Stimulated activated CD8-positive, alpha-beta memory T cell treated with anti-CD3 and anti-CD28 coated beads, Interleukin-7, amount 100 ng/mL, for 48 hours (primary cell): ENCODE results near the gene NGEF.

Source experiments
- DNase-seq, 2 donors: peaks; one replicate each; pipeline ENCODE4 v3.0.0-alpha.2; 2020; ENCODE audit warnings: low read depth in 1 of 2; ENCODE audit errors: extremely low read depth in 1 of 2

Gene NGEF

DNA sequence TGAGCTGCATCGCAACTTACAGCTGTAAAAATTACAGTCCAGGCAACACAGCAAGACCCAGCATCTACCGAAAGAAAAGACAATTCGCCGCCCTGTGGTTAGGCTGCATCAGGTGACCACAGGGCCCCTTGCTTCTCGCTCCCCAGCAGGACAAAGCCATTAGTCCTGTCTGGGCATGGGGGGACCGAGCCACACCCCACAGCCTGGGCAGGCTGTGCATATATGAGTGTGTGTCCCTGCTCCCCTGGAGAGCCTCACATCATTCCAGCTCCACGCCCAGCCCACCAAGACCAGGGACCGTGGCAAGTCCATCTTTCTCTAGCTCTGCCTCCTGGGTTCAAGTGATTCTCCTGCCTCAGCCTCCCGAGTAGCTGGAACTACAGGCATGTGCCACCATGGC, 109.1 kb downstream of the NGEF start:
- DNase-seq = no peak

DNA sequence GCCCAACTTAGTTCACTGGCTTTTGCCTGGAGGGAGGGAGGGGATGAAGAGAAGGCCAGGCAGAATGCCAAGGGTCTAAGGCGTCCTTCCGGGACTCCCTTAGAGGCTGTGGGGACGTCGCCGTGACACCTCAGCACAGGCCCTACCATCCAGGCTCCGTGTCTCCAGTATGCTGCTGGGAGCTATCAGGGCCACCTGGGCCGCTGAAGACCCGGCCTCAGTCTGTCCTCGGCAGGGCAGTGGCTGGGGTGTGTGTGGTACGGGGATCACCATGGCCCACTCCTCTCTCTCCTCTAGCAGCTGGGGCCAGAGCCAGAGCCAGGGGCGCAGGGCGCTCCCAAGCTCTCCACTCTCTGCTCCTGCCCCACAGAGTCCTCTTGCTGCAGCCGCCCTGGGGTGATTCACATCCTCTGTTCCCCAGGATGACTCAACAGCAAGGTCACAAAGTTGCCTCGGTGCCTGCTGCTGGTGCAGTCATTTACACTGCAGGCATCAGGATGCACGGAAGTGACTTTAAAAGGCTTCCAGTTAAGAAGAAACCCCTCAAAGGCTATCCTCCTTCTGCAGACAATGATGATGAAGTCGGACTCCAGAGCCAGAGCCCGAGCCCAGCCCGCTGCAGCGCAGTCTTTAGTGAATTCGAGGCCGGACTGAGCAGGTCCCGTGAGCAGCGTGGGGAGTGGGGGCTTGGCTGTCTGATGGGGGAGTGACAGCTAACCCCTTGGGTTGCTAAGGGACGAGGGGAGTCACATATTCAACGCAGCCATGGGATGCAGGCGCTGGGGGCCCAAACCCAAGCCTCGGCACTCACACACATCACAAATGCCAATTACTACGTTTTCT, 111.1 kb downstream of the NGEF start:
- DNase-seq = peak; percentile 33 to 66

- no peak for DNase-seq
These were observed 112.0 kb downstream of the NGEF start for GRCh38 chr2:232900811-232901735.

DNA sequence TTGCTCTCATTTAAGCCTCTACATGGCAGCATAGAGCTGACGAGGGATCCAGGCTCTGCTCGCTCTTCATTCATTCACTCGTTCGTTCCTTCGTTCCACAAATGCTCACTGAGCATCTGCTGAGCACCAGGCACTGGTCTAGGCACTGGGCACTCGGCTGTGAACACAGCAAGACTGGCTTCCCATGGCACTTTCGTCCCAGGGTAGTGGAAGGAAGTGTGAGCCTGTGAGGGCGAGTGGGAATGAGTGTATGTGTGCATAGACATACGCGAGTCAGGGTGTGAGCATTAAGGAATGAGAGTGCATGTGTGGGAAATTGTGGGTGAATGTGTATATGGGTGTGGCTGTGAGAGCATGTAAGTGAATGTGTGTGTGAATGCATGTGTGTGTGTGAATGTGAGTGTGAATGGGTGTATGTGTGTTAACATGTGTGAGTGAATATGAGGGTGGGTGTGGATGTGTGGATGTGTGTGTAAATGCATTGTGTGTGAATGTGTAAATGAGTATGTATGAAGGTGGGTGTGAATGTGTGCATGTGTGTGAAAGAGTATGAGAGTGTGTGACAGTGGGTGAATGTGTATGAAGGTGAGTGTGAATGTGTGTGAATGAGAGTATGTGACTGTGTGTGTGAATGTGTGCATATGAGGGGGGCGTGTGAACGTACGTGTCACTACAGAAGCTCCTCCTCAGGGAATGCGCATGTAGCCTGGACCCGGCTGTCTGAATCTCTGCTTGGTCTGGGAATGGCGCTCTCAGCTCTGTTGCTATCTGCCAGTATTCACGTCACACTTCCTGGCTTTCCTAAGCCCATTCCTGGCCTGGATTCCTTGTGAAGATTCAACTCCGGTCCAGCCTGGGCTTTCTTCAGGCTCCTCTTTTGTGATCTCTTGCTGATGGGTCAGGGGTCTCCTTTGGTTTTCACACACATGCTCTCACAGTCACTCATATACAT, 114.2 kb downstream of the NGEF start:
- DNase-seq = no peak

- DNase-seq = peak in 1 of 2 donors; percentile 63
These were observed 115.3 kb downstream of the NGEF start for GRCh38 chr2:232897598-232898408.

- DNase-seq = no peak
These were observed 116.1 kb downstream of the NGEF start for GRCh38 chr2:232896720-232897597.

DNA sequence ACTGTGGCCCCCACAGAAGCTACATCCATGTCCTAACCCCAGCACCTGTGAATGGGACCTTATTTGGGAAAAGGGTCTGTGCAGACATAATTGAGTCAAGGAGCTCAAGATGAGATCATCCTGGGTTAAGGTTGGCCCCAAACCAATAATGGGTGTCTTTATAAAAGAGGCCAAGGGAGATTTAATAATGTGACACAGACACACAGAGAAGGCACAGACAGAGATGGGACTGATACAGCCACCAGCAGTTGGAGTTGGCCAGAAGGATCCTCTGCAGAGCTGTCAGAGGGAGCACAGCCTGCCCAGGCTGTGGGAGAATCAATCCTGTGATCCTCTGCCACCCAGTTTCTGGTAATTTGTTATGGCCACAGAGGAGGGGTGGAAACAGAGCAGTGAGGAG, 116.9 kb downstream of the NGEF start:
- DNase-seq = no peak

DNA sequence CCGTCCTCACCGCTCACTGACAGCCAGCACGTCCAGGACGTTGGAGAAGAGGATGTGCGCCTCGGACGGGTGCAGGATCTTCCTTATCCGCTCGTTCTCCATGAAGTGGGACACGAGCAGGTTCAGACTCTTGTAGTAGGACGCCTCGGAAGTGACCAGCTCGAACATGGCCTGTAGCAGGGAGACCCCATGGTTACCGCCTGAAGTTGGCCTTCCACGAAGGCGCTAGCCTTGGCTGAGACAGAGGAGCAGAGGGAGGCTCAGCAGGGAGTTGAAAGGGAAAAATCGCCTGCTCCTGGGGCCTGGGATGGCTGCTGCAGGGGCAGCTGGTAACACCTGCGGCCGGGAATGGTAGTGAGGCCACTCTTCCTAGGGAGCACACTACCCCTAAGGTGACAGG, 118.3 kb downstream of the NGEF start:
- no peak for DNase-seq

DNA sequence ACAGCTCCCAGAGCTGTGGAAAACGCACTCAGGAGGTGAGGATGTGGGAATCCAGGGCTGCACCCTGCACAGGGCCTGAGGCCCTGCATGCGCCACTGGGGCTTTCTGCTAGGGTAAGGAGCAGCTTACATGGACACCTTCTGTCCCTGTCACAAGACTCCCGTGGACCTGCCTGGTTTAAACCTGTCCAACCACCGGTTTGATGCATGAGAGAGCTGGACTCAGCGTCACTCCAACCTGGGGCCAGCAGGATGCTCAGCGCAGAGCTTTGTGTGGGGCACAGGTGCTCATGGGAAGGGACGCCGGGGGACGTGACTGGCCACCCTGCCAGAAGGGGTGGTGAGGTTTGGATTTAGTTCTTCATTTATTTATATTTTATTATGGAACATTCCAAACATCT, 118.8 kb downstream of the NGEF start:
- no peak for DNase-seq

- DNase-seq = no peak
These were observed 119.2 kb downstream of the NGEF start for GRCh38 chr2:232893834-232894233.

DNA sequence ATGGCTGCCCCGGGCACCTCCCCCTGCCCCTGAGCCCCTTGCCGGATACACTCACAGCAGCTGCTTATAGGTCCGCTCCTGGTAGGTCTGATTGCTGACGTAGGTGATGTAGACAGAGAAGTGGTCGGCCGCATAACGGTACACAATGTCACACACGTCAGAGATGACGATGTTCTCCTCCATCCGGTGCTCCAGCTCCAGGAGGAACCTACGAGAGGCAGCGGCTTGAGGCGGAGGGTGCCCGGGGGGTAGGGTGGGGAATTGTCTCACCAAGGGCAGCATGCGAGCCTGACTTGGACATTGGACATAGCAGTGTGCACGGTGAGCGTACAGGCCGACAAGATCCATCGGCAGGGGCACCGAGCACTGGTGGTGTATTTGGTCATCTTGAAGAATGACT, 120.2 kb downstream of the NGEF start:
- DNase-seq = no peak

GRCh38 chr2:232892221-232892620, 120.8 kb downstream of the NGEF start:
- DNase-seq = no peak

GRCh38 chr2:232891621-232892071, 121.4 kb downstream of the NGEF start:
- no peak for DNase-seq

DNA sequence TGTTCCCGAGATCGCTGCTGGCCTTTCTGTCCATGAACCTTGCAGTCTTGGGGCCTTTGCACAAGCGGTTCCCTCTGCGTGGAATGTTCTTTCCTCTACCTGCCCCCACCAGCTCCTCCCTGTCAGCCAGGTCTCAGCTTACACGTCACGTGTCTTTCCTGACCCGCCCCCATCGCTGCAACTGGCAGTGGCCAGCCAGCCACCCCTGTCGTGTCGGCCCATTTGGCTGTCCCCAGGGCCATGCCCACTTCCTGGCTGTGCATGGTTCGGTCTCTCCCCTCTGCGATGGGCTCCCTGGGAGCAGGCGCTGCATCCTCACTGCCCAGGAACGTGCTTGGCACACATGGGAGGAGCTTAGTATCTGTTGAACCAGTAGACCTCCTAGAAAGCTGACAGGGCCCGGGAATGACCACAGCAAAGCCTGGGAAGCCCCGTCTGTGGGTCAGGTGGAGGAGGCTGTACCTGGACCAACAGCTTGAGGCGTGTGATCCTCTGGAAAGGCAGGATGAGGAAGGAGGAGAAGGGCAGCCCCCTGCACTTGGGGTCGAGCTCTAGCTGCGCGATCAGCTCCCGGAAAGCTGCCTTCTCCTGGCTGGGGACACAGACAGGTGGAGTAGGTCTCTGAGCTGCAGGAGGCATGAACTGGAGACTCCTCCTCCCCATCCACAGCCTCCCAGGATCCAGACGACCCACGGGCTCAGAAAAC, 122.0 kb downstream of the NGEF start:
- no peak for DNase-seq

DNA sequence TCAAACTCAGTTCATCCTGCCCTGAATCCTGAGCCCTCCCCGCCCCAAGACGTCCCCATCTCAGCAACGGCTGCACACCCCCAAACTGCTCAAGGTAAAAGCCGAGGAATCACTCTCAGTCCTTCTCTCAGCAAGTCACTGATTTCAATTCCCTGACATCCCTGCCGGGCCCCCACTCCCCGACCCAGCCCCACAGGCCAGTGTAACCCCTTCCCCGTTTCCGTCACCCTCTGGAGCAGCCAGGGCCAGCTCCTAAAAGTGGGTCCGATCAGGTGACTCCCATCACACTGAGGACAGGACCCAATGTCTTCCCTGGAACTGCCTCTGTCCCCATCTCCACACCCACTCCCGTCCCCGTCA, 122.5 kb downstream of the NGEF start:
- no peak for DNase-seq

- DNase-seq = no peak
These were observed 123.1 kb downstream of the NGEF start for GRCh38 chr2:232889876-232890401.

DNA sequence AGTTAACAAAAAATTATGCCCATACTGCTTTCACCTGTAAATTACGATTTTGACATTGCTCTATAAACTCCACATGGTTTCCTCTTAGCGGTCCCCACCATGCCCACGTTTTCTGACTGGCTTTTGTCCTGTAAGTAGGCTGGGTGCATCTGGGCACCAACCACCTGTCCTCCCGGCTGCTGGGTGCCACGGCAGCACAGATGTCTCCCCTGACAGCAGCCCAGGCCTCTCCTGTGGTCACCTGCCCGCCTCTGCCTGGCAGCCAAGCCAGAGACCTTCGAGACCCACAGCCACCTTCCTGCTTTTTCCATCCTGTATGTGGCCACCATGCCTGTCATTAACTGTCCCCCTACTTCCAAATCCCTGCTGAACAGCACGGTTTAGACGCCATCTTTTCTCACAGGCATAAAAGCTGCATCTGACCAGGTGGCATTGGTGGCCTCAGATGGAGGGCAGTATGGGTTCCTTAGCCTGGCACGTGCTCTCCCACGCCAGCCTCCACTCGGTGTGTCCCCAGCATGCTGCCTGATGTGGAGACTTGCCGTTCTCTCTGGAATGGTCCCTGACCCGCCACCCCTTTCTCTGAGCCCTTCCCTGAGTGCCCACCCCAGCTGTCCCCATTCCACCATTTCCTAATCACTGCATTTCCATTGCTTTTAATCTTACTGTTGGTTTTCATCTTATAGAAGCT, 124.1 kb downstream of the NGEF start:
- no peak for DNase-seq
